Measurements from ENCODE around the gene GK.

- TF ChIP-seq CTCF (IDR thresholded peaks at IDR 0.05): no peak
- TF ChIP-seq EZH2 (IDR thresholded peaks at IDR 0.05; ENCODE audit: borderline replicate concordance, insufficient read depth, low read depth, low read length, poor library complexity, severe bottlenecking): no peak
These were observed 26.1 kb downstream of the GK start for GRCh38 chrX:30679369-30679768.

All from B cell (primary cell).